Lung (tissue), 12 donors: ENCODE measurements around the gene ELOF1. TPM values are rescaled to one million over a fixed set of nuclear protein-coding genes. Genes with fewer than 3 reads are reported as not detected.

ENCODE experiments used
- ATAC-seq: fragments of 200-7000 bp; cut with Tn5 transposase; one replicate; pipeline ENCODE4 v1.9.1; 2020; ENCODE audit warnings: moderate number of reproducible peaks; ENCODE audit not compliant: insufficient read depth, low FRiP score
- DNase-seq, 3 donors: peaks; one replicate each; pipeline ENCODE4 v3.0.0-alpha.2; 2013 to 2017
- H3K27ac ChIP-seq, 2 donors: one replicate each; pipeline ENCODE4 v1.5.1; 2013; ENCODE audit warnings: mild to moderate bottlenecking in 2 of 2, moderate library complexity in 2 of 2, control low read depth in 1 of 2, inconsistent platforms in 1 of 2, low read depth in 1 of 2, low read length in 1 of 2
- H3K27me3 ChIP-seq, 3 donors: one replicate each; pipeline ENCODE4 v1.5.1; 2013; ENCODE audit warnings: low read length in 2 of 3; ENCODE audit not compliant: control insufficient read depth in 3 of 3, insufficient read depth in 3 of 3
- H3K36me3 ChIP-seq, 4 donors: one replicate each; pipeline ENCODE4 v1.5.1; 2013; ENCODE audit warnings: low read length in 4 of 4, mild to moderate bottlenecking in 1 of 4, moderate library complexity in 1 of 4; ENCODE audit not compliant: control insufficient read depth in 4 of 4, insufficient read depth in 4 of 4
- H3K4me1 ChIP-seq, 5 donors: one replicate each; pipeline ENCODE4 v1.5.1; 2013; ENCODE audit warnings: low read length in 5 of 5, mild to moderate bottlenecking in 2 of 5, moderate library complexity in 1 of 5; ENCODE audit not compliant: control insufficient read depth in 5 of 5, insufficient read depth in 5 of 5
- H3K4me3 ChIP-seq: one replicate; pipeline ENCODE4 v1.5.1; 2013; ENCODE audit warnings: mild to moderate bottlenecking, control low read depth, moderate library complexity
- H3K9ac ChIP-seq, 2 donors: one replicate each; pipeline ENCODE4 v1.5.1; 2013; ENCODE audit warnings: low read length in 2 of 2, control low read depth in 1 of 2; ENCODE audit not compliant: insufficient read depth in 1 of 2
- H3K9me3 ChIP-seq, 4 donors: one replicate each; pipeline ENCODE4 v1.5.1; 2013; ENCODE audit warnings: low read length in 3 of 4, mild to moderate bottlenecking in 1 of 4, moderate library complexity in 1 of 4; ENCODE audit not compliant: control insufficient read depth in 4 of 4, insufficient read depth in 3 of 4
- CTCF ChIP-seq: IDR thresholded peaks from 2 replicates; pipeline ENCODE4 v1.5.1; 2012; ENCODE audit warnings: mild to moderate bottlenecking; ENCODE audit errors: control extremely low read depth, extremely low read depth
- WGBS, 2 donors: extraction: QIAGEN DNeasy Blood & Tissue Kit; methylation state at CpG; one replicate each; pipeline ENCODE4 v1.1.7; 2013; 5-methylcytosine and 5-hydroxymethylcytosine counted together
- polyA plus RNA-seq, 2 donors: library from polyadenylated mRNA; stranded (reverse); fragments of 200-250 nt; gene quantifications; one replicate each; pipeline ENCODE4 v1.2.1, GENCODE V29; 2013
- total RNA-seq, 2 donors: library from RNA; depleted of rRNA in 1 of 2; stranded (reverse); fragments of >200 nt in 1 of 2; gene quantifications; one replicate each; pipeline ENCODE4 v1.2.1, GENCODE V29; 2014 to 2021
- donor health status: control.
- donor health status: control.
- donor health status: Bipolar disorder and iron deficiency.
- donor health status: healthy.
- donor health status: DM: yes; HTN: yes; CAD: no.

Gene ELOF1
- total and polyA plus RNA-seq, 4 donors: 19.2 to 82.8 (median 60.5) TPM

- H3K9me3 ChIP-seq: no peaks in the 10 kb centered on the region
- H3K4me1 ChIP-seq: peaks cover 0 to 10% (median 6%) of the 10 kb centered on the region in 5 donors
- H3K4me3 ChIP-seq: no peak overlapping the region
- TF ChIP-seq CTCF: no peak
- ATAC-seq (no peak), DNase-seq (no peak)
- H3K27ac ChIP-seq: peak overlapping the region in 1 of 2 donors; percentile 5
- peaks cover 0 to 10% (median 4%) of the 10 kb centered on the region in 4 donors for H3K36me3 ChIP-seq
- 75 to 85% methylated on average over 10 of the region's 10 CpGs for WGBS, 2 donors
- no peak overlapping the region for H3K9ac ChIP-seq
- H3K27me3 ChIP-seq: no peaks in the 10 kb centered on the region
These were observed 37.1 kb upstream of the ELOF1 start for GRCh38 chr19:11596156-11596555.

GRCh38 chr19:11594084-11594483 is 35.1 kb upstream of the ELOF1 start:
- no peak overlapping the region for H3K9ac ChIP-seq
- no peak for ATAC-seq
- no peaks in the 10 kb centered on the region for H3K9me3 ChIP-seq
- no peak overlapping the region for H3K4me3 ChIP-seq
- DNase-seq: no peak
- WGBS, 2 donors: 86 to 88% methylated on average over 4 of the region's 4 CpGs
- H3K27ac ChIP-seq: no peak overlapping the region
- peaks cover 0 to 9% (median 4%) of the 10 kb centered on the region in 5 donors for H3K4me1 ChIP-seq
- H3K36me3 ChIP-seq: peaks cover 0 to 6% (median 1%) of the 10 kb centered on the region in 4 donors
- TF ChIP-seq CTCF: no peak
- no peaks in the 10 kb centered on the region for H3K27me3 ChIP-seq

- no peak for DNase-seq
- no peak overlapping the region for H3K9ac ChIP-seq
- no peaks in the 10 kb centered on the region for H3K9me3 ChIP-seq
- H3K27me3 ChIP-seq: no peaks in the 10 kb centered on the region
- no peaks in the 10 kb centered on the region for H3K4me1 ChIP-seq
- H3K4me3 ChIP-seq: no peak overlapping the region
- 64 to 84% methylated on average over 13 of the region's 13 CpGs for WGBS, 2 donors
- no peak overlapping the region for H3K27ac ChIP-seq
- no peak for TF ChIP-seq CTCF
- no peaks in the 10 kb centered on the region for H3K36me3 ChIP-seq
- ATAC-seq: no peak
These were observed 29.1 kb upstream of the ELOF1 start for GRCh38 chr19:11587975-11588631.
